NCI-H2107 treated with DMSO at 0.1 percent for 48 hours (cell line): ENCODE data around the gene LAIR1.
"Not testable (repeated sequence)": the region's sequence is repeated elsewhere in the genome, so short reads cannot be mapped to it uniquely, and the experiment has no call there.

Source experiments
- DNase-seq: peaks from one replicate; lab custom pipeline; 2025; ENCODE audit not compliant: unreplicated experiment; lab: John Stamatoyannopoulos, UW

Gene LAIR1

DNA sequence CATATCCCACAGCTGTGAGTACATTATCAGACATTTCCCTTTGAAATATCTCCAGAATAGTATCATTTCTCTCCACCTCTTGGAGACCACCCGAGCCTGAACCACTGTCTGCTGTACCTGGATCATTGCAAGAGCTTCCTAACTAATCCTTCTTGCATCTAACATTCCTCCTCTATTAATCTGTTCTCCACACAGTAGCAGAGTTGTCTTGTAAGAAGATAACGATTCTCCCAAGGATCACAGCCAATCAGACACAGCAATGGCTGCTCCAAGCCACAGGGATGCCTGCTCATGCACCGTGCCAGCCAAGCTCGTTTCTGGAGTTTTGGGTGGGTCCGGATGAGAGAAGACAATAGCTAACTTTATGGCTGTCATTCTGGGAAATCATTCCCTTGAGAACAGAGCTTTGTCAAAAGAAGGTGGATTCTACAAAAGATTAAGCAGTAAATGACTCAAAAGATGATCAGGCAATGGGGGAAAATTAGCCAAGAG lies 14.5 kb upstream of the LAIR1 start:
- no peak for DNase-seq

DNA sequence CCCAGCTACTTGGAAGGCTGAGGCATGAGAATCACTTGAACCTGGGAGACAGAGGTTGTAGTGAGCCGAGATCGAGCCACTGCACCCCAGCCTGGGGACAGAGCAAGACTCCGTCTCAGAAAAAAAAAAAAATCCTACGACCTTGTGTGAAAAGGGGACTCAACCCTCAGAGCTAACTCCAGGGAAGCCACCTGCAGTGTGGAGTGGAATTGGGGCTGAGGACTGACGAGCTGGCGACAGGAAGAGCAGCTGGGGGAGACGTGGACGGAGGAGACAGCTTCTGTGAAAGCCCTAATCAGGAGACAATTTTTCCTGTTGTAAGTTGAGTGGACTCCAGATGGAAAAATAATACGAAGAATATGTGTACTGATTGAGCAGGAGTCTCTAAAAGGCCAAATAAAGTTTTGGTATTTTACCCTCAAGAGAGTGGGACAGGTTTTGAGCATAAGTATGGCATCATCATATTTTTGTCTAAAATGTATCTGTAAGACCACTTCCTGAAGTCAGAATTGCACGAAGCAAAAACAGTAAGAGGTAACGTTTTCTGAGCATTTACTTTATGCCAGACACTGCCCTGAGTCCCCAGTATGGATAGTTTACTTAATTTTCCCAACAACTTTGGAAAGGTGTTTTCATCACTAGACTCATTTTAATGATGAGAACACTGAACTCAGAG lies 12.0 kb upstream of the LAIR1 start:
- no peak for DNase-seq

DNA sequence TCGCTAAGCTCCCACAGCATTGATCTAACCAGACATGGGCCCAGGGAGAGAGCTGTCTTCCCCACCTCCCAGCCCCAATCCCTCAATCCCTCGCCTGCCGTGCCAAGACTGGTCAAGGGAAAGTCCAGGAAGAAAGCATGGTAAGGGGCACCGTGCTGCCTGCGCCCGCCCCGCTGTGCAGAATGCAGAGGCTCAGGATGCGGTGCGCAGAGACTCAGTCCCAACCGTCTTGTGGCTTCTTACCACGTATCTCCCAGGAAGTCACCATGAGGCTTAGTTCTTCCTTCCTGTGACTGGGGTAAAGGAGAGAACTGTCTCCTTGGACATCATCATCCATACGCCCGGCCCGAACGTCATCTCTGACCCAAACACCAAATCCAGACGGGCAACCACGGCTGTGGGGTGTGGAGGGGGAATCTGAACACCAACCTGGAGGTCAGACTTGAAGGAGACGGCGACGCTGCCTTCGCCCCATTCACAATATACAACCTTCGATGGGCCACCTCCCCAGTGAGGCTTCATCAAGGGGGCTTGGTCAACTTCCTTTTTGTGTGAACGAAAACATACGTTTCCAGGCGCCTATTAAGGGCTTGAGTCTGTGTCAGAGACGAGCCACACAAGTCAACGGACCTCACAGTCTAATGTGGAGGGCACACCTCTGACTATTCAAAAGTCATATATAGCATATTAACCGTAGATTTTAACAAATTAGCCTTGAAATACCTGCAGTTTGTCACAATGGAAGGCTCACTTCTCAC lies 10.6 kb upstream of the LAIR1 start:
- not testable (repeated sequence) for DNase-seq

DNA sequence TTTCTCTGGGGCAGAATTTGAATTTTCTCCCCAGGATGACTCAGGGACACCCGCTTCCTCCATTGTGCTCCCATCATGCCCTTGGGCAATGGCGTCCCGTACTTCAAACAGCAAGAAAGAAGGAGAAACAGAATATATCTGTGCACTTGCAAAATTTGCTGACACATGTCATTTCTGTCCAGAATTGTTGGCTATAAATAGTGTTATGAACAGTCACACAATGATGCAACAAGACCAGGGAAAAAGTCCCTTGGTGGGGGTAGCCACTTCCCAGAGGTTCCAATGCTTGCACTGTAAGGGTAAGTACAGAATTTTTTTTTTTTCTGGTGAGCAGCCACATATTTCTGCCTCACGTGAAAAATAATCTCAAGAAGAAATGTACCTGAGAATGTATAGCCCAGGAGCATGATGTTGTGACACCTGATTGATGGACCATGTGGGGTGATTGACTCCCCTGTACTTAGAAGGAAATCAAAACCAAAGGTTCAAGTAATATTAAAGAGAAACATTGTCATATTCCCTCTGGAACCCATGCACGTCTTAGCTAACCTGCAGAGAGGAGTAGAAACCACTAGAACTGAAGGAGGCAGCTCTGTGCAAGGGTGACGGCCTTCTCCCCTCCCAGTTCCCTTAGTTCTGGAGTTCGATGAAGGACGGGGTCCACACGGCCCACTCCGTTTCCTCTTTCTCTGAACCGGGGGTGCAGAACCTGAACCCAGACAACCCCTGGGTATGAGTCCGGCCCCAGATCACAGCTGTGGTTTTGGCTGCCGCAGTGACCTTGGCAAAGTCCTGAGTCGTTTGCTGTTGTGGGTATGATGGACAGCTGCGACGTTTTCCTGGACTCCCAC lies 9.3 kb upstream of the LAIR1 start:
- no peak for DNase-seq

DNA sequence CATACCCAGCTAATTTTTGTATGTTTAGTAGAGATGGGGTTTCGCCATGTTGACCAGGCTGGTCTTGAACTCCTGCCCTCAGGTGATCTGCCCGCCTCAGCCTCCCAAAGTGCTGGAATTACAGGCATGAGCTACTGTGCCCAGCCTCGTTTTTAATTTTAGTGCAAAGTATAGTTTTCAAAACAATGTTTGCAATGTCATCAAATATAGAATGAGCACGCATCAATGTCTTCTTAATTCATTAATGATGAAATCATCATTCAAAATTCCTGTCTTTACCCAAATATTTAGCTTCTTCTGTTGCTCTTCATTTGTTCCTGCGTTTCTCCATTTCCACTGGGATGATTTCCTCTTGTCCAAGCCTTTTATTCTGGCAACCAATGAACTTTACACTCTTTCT lies 6.7 kb upstream of the LAIR1 start:
- not testable (repeated sequence) for DNase-seq

DNA sequence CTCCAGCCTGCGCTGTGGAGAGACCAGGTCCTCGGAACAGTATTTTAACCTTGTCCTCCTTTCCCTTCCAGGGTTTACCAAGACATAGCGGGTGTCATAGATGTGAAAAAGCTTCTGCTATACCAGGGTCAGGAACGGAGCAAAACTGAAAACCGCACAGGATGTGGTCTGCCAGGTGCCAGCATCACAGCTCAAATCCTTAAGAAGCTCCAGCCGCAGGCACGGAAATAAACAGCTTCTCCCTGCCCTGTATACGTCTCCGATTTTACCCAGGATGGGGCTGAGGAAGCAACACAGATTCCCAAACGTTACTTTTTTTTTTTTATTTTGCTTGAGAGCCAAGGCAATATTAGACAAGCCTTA lies 5.7 kb upstream of the LAIR1 start:
- DNase-seq = not testable (repeated sequence)

DNA sequence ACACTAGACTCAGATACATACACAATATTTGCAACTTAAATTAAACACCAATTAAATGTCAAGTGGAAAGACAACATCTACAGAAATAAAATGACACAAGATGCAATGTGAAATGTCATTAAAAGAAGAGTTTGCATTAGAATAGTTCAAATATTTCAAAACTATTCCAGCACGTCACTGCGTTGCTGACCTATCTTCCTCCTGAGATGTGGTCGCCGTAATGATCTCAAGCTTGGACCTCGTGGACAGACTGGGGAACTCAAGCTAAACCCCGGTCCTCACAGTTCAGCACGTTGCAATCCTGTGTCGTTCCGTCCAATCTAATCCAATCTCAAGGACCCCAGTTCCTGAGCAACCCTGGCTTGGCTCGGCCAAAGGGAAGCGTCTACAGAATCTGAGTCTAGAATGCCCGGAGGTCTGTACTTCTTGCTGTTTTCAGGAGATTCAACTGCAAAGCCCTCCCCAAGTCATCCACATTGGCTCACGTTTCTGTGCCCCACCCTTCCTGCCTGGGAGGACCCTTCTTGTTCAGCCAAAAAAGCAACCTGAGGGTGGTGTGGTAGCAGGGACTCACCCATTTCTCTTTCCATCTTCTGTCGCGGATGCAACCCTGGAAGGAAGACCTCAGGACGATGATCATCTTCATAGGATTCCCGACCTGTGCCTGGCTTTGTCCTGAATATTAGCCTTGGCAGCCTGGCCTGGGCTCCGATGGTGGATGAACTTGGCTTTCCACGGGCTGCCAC lies 5.1 kb upstream of the LAIR1 start:
- not testable (repeated sequence) for DNase-seq

DNA sequence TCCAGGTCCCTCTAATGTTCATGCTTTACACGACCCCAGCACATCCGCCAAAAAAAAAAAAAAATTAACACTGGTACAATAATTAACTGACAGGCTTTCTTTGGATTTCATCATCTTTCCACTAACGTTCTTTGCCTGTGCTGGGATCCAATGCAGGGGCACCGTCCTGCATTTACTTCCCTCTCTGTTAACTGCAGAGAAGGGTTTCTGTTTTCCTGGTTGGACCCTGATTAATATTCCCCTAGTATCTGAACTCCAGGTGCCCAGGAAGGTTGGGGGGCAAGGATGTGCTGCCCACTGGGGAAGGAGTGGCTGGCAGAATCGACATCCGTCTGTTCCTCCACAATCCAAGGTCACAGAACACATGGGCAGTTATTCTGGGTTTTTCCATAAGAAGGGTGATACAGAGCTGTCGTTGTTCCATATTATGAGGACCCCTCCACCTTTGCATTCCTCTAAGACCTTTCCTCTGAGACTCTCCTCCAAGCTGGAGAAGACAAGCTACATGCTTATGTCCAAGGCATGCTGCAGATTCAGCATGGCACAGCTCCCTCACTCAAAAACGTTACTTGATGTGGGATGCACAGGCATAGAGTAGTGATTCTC lies 4.5 kb upstream of the LAIR1 start:
- DNase-seq = no peak

DNA sequence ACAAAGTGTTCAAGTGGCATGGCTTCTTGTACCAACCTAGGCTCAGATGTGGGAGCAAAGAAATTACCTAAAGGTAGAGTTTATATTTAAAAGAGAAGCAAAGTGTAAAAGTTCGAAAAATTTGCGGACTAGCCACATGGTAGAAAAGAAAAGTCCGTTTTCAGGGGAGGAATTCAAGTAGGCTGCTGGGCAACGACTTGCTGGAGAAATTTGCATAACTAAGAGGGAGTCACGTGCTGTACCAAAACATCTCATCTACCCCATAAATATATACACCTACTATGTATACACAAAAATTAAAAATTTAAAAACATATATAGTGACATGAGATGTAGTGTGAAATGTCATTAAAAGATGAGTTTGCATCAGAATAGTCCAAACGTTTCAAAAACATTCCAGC lies 2.1 kb upstream of the LAIR1 start:
- no peak for DNase-seq

DNA sequence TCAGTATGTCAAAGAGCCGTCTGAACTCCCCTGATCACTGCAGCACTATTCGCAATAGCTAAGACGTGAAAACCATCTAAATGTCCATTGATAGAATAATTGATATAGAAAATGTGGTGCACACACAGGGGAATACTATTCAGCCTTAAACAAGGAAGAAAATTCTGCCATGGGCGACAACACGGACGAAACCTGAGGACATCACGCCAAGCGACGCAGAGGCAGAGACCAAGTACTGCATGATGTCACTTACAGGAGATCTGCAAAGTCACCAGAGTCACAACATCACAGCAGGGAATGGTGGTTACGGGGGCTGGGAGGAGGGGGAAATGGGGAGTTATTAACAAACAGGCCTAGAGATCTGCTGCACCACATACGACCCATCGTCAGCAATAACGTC lies 1.1 kb upstream of the LAIR1 start:
- DNase-seq = not testable (repeated sequence)

DNA sequence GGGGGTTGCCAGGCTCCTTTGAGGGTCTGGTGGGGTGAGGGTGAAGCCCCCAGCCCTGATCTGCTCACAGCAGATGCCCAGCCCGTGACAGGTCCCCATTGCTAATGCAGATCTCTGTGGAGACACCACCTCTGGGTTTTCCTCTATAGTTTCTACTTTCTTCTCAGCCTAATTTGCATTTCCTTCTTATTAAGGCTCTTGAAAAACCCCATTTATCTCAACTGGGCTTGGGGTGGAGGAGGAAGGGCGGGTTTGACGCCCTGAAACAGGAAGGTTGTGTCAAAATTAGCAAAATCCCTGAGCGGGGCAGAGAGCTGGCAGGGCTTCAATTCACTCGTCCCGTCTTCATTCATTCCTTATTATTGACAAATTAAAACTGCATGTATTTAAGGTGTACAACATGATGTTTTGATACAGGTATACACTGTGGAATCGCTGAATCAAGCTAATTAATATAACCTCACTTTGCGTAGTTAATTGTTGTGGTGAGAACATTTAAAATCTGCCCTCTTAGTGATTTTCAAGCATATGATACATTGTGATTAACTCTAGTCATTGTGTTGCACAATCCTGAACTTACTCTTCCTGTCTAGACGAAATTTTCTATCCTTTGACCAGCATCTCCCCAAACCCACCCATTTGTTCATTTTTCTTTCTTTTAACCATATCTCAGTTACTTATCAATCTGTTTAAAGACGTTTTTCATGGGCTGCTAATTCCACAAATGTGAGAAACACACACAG lies 2.9 kb downstream of the LAIR1 start:
- DNase-seq = not testable (repeated sequence)

DNA sequence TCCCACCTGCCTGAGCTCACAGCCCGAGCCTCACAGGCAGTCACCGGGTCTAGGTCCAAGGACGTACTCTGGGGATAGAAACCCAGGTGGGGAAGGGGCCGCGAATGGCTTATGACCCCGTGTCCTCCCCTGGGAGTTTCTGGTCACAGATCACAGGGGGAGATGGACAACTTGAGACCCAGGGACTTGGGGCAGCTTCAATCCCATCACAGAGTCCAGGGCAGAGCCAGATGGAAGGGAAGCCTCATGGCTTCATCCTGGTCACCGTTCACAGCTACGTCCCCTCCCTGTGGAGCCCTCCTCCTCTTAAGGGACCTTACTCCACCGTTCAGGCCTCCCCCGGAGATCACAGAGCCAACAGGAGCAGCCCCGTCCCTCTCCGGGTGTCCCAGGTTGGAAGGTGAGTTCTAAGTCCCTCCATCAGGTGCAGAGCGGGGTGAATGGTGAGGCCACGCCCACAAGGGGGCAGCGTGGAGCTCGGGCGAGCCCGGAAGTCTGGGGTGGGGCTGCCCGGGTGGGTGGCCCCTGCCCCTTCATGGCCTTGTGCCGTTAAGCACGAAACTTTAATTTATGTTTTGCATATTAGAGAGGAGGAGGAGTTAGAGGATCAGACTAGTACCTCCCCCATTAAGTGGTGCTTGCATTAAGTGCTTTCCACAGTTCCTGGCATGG lies 5.4 kb downstream of the LAIR1 start:
- not testable (repeated sequence) for DNase-seq

DNA sequence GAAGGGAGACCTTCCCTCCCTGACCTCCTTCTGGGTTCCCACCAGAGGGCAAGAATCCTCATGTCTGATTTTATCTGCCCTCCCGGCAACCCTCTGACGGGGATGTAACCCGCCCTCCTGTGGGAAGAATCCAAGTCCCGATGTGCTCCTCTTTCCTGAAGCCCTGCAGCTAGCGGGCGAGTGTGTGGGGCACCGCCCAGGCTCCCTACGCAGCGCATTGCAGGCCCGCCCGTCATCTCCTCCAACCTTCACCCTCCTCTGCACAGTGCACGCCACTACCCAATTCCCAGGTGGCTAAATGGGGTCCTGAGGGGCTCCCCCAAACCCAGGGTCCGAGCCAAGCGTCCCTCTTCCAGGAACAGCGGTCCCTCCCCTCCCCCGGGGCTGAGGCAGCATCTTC lies 7.3 kb downstream of the LAIR1 start:
- DNase-seq = no peak

DNA sequence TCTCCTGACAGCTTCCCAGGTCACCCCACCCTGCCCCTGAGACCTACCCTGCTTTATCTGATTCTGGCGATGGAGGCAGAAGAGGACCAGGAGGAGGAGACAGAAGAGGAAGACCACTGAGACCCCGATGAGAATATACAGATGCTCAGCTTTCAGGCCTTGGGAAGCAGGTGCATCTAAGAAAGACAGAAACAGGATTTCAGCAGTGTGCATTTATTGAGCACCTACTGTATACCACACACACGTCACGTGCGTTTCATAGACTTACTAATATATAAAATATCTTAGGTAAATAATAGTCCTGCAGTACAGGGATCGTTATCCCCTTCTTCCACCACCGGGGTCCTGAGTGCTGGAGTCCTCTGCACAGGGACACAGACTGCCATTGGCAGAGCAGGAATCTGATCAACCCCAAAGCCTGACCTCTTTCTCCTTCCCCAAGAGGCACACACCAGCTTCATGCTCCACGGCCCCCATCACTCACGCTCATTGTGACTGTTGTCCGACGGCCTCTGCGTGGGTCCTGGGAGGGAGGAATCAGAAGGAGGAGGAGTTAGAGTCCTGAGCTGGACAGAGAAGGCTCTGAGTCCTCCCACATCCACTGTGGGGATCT lies 8.2 kb downstream of the LAIR1 start:
- DNase-seq = no peak

DNA sequence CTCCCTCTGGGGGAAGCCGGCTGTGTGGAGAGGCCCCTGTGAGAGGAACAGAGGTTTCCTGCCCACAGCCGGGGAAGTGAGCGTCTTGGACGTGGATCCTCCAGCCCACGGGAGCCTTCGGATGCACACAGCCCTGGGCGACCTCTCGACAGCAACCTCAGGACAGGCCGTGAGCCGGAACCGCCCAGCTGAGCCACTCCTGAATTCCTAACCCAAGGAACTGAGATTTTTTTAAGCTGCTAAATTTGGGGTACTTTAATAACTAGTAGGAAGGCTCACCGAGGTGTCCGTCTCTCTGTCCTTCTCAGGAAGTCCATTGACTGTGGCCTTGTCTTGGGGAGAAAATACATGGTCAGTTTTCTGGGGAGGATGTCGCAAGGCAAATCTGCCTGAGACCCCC lies 9.1 kb downstream of the LAIR1 start:
- DNase-seq = no peak

DNA sequence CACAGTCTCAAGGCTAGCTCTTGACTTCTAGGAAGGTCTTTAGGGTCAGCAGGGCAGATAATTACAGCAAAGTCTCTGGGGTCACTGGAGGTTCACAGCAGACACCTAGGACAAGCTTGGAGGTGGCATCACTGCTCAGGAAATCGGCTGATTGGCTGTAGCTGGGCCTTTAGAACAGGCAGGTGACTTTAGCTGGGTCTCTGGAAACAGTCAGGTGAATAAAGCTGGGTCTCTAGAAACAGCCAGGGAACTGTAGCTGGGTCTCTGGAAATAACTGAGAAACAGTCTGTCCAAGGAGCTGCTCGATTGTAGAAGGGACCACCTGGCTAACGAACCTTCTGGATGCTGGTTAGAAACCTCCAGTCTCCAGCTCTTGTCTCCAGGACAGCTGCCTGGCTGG lies 10.0 kb downstream of the LAIR1 start:
- no peak for DNase-seq

DNA sequence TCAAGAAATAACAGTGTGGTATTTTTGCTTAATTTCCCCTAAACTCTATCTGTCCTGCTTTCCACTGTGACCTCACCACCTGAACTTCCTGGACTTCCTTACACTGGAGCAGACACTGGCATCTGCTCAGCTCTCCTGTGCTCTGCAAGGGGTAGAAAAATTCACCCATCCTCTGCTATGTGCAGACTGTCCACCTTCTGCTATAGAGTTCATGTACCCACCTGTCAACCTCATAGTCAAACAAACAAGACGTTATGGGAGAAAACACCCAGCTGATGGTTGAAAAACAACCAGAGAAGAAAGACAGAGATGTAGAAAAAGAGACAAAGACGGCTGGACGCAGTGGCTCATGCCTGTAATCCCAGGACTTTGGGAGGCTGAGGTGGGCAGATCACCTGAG lies 12.2 kb downstream of the LAIR1 start:
- DNase-seq = no peak

DNA sequence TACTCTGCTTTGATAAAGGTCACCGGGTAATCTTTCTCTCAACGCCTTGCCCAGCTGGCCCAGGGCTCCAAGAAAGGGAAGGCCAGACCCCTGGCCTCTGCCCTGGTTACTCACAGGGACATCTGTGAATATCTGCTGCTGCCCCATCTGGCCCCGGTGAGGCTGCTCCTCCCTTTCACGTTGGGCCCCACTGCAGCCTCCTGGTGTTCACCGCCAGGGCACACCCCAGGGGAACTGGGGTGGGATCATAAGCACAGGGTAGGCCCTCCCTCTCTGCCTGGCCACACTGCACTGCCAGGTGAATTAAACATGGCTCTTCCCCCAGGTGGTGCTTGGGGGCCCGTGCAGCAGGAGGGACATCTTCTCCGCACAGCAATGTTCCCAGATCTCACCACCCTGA lies 12.7 kb downstream of the LAIR1 start:
- DNase-seq = no peak

DNA sequence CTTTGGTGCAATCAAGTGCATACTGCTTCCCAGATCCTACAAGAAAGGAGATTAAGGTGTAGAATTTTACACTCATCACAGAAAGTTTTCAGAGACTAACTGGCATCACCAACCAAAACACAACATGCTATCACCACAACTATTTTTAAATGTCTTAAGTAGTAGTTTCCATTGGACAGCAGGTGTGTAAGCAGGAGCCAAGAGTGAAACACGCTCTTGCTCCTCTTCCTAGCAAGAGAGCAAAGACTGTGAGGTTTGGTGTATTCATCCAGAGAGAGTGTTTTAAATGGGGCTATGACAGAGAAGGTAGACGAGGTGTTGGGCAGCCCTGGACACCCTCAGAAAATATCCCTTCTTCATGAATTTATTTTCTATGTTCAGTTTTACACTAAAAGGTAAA lies 13.3 kb downstream of the LAIR1 start:
- no peak for DNase-seq
